IPS-20b (cell line): Measurements from ENCODE around the gene FOXP1.

Experiments
- H3K27ac ChIP-seq: one replicate; pipeline ENCODE4 v1.5.1; 2013; ENCODE audit warnings: low read length
- H3K27me3 ChIP-seq: 2 replicates; pipeline ENCODE4 v1.6.1; 2013; ENCODE audit warnings: mild to moderate bottlenecking, low read length, inconsistent platforms; ENCODE audit not compliant: insufficient read depth
- H3K36me3 ChIP-seq: 2 replicates; pipeline ENCODE4 v1.6.1; 2013; ENCODE audit warnings: low read depth, mild to moderate bottlenecking, inconsistent platforms, low read length, moderate library complexity; ENCODE audit not compliant: insufficient read depth
- H3K4me1 ChIP-seq: 2 replicates; pipeline ENCODE4 v1.6.1; 2013; ENCODE audit warnings: mild to moderate bottlenecking, control low read depth, inconsistent platforms, low read length, moderate library complexity; ENCODE audit not compliant: insufficient read depth
- H3K4me3 ChIP-seq: 2 replicates; pipeline ENCODE4 v1.5.1; 2013; ENCODE audit warnings: mild to moderate bottlenecking, low read length, inconsistent platforms
- H3K9ac ChIP-seq: 2 replicates; pipeline ENCODE4 v1.6.1; 2013; ENCODE audit warnings: low read depth, mild to moderate bottlenecking, inconsistent platforms, low read length, moderate library complexity
- H3K9me3 ChIP-seq: 2 replicates; pipeline ENCODE4 v1.6.1; 2013; ENCODE audit warnings: mild to moderate bottlenecking, low read depth, low read length, inconsistent platforms; ENCODE audit not compliant: insufficient read depth

Gene FOXP1

DNA sequence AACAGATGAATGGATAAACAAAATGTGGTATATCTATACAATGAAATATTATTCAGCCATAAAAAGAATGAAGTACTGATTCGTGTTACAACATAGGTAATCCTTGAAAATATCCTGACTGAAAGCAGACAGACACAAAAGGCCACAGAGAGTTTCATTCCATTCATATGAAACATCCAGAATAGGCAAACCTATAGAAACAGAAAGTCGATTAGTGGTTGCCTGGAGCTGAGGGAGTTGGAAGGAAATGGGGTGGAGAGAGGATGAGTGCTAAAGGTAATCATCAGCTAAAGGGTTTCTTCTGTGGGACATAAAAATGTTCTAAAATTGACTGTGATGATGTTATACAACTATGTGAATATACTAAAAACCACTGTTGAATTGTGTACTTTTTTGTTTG is 22.9 kb downstream of the FOXP1 start:
- H3K9ac ChIP-seq: no peak overlapping the region
- no peak overlapping the region for H3K27ac ChIP-seq
- no peaks in the 10 kb centered on the region for H3K9me3 ChIP-seq
- no peaks in the 10 kb centered on the region for H3K27me3 ChIP-seq
- H3K4me1 ChIP-seq: no peaks in the 10 kb centered on the region
- H3K36me3 ChIP-seq: no peaks in the 10 kb centered on the region
- H3K4me3 ChIP-seq: no peak overlapping the region

DNA sequence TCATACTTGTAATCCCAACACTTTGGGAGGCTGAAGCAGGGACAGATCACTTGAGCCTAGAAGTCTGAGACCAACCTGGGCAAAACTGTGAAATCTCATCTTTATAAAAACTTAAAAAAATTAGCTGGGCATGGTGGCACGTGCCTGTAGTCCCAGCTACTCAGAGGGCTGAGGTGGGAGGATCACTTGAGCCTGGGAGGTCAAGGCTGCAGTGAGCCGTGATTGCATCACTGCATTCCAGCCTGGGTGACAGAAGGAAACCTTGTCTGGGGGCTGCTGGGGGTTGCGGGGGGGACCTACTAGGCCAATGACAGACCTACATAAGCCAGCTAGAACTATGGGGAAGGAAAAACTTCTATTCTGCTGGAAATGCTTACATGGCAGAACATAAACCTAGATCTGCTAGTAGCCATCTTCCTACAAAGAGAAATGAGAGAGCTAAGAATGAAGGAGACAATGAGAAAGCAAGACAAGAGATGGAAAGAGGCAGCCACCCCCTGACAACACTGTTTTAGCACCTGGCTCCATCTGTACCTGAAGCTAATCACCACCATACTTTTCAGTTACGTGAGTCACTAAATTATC is 23.9 kb downstream of the FOXP1 start:
- H3K27me3 ChIP-seq: no peaks in the 10 kb centered on the region
- H3K4me3 ChIP-seq: no peak overlapping the region
- no peaks in the 10 kb centered on the region for H3K36me3 ChIP-seq
- H3K4me1 ChIP-seq: no peaks in the 10 kb centered on the region
- no peak overlapping the region for H3K9ac ChIP-seq
- no peaks in the 10 kb centered on the region for H3K9me3 ChIP-seq
- no peak overlapping the region for H3K27ac ChIP-seq

DNA sequence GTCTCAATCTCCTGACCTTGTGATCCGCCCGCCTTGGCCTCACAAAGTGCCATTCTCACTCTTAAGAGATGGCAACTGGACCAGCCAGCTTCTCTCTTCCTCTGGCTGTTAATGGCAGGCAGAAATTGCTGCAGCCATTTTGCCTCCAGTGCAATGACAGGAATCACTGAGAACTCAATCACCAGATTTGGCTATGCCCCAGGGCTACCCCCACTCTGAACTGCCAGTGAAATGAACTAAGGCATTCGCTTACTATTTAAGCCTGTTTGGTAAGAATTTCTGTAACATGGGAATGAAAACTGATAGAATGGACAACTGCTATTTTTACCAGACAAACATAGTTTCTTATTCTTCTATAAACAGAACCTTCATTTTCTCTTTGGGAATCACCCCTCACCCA is 24.5 kb downstream of the FOXP1 start:
- Histone ChIP-seq H3K27me3 (no peaks in the 10 kb centered on the region), H3K9ac (no peak overlapping the region), H3K27ac (no peak overlapping the region), H3K4me3 (no peak overlapping the region), H3K36me3 (no peaks in the 10 kb centered on the region), H3K9me3 (no peaks in the 10 kb centered on the region), H3K4me1 (no peaks in the 10 kb centered on the region)

DNA sequence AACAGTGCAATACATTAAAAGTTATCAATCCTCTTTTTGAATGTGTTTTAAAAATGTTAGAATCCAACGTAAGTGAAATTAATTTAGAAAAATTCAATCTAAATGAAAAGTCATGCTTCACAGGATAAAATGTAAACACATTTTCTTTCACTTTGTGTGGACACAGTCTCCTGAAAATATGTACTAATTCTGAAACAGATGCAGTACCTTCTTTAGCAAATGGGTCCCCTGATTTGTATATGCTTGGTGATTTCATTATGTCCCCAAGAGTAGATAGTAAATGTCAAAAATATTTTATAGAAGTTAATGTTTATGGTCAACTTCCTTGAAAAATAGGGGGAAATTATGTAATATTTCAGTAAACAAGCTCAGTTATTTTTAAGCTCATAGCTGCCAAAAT is 28.9 kb downstream of the FOXP1 start:
- Histone ChIP-seq H3K9me3 (no peaks in the 10 kb centered on the region), H3K4me1 (no peaks in the 10 kb centered on the region), H3K27me3 (no peaks in the 10 kb centered on the region), H3K27ac (no peak overlapping the region), H3K9ac (no peak overlapping the region), H3K36me3 (no peaks in the 10 kb centered on the region), H3K4me3 (no peak overlapping the region)

DNA sequence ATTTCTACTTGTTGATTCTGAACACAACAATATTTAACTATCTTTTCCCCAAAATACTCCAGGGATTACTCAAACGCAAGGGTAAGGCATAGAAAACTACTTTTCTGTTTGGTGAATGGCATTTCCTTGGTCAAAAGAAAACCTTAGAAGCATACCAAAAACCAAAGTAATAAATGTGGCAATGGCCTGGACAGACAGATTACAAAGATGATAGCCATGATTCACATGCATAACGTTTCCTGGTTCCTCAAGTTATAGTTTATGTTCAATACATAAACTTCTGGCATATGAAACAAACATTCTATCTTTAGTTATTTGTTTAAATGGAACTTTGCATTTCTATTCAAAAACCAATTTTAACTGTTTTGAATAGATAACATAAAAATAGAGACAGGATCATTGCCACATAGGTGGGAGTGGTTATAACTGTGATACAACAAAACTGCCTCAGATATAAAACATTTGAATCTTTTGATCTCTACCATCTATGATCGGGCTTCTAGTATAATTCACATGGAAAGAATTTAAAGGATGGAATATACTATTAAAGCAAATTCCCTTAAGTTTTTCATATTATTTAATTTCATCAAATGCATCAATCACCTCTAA is 32.1 kb downstream of the FOXP1 start:
- Histone ChIP-seq H3K4me1 (no peaks in the 10 kb centered on the region), H3K27me3 (no peaks in the 10 kb centered on the region), H3K36me3 (no peaks in the 10 kb centered on the region), H3K9me3 (no peaks in the 10 kb centered on the region), H3K9ac (no peak overlapping the region), H3K4me3 (no peak overlapping the region), H3K27ac (no peak overlapping the region)

DNA sequence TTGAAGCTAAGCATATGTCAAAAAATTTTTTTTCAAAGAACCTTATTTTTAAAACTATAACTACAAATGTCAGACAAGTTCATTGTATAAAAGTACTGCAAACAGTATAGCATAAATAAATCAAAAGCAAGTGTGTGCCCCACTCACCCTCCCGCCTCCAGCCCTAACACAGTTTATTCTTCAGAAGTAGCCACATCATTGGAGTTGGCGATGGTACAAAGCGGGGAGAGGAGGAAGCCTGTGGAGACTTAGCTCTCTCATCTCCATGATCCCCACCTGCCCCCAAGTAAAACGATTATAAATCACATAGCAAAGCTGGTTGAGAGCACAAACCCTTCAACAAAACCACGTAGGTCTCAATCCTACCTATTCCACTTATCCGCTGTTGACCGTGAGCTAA is 33.6 kb downstream of the FOXP1 start:
- H3K9ac ChIP-seq: no peak overlapping the region
- no peaks in the 10 kb centered on the region for H3K9me3 ChIP-seq
- no peak overlapping the region for H3K4me3 ChIP-seq
- no peaks in the 10 kb centered on the region for H3K27me3 ChIP-seq
- H3K4me1 ChIP-seq: no peaks in the 10 kb centered on the region
- H3K36me3 ChIP-seq: no peaks in the 10 kb centered on the region
- no peak overlapping the region for H3K27ac ChIP-seq

DNA sequence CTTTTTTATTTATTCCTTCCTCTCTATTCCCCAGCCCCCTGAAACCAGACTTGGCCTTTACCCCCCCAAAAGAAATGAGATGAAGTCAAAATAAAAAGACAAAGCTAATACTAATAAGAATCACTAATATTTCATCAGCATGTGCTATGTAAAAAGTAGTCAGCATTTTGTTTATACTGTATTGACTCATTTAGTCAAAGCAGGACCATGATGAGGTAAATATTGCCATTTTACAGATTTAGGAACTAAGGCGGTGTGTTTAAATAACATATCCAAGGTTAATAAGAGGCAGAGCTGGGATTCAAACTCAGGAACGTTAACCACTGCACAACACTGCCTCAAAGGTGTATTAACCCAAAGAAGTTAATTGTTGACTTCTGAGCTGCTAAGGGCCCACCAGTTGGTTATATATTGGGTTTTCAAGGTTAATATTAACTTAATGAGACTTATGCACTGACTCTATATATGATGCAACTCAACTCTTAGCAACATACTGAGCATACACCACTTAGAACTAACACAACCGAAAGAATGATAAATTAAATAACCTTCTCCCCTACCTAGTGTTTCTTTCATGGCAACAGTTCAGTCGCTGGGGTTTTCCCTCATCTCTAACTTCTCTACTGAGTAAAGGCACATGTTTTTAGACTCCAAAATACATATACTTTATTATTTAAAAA is 34.7 kb downstream of the FOXP1 start:
- no peak overlapping the region for H3K27ac ChIP-seq
- no peaks in the 10 kb centered on the region for H3K4me1 ChIP-seq

DNA sequence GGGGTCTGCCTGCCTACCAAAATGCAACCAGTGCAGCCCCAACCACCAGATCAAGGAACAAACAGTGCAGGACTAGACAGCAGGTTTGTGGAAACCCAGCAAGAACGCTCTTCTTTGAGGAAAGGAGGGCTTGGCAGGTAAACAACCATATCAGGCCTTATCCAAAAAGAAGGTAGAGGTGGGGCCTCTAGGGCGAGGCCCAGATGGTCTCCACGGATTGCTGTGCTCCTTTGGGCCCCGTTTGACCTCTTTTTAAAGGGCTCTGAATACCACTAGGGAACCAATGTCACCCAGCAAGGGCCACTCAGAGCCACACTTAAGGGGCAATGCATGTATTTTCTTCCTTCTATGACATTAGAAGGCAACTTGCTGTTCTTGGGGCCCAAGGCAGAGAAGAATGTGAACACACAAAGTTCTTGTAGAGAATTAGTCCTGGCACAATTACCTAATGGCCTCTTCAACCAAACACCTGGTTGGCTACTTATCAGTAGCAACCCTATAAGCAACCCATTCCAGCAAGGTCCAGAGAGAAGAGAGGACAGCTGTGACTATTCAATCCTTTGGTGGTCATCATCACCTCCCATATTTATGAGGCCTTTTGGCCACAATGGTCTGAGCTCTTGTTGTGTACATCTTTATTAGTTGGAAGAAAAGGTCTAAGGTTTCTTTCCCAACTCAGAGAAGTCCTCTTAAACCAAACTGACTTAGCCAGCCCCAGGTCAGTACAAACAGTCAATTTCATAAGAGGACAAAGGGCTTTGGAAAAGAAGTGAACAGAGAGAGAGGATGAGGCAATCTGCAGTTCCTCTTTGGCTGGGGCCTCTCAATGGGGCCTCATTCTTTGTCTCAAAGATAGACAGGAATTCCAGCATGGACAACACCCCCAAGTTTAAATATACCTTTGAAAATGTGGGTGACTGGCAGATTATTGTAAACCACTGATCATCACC is 36.0 kb downstream of the FOXP1 start:
- Histone ChIP-seq H3K9me3 (no peaks in the 10 kb centered on the region), H3K27ac (no peak overlapping the region), H3K4me3 (no peak overlapping the region)

More for the DNA sequence above, 34.7 kb downstream of the FOXP1 start:
- H3K27me3 ChIP-seq: no peaks in the 10 kb centered on the region
- H3K9me3 ChIP-seq: no peaks in the 10 kb centered on the region
- H3K9ac ChIP-seq: no peak overlapping the region
- no peak overlapping the region for H3K4me3 ChIP-seq
- H3K36me3 ChIP-seq: no peaks in the 10 kb centered on the region

DNA sequence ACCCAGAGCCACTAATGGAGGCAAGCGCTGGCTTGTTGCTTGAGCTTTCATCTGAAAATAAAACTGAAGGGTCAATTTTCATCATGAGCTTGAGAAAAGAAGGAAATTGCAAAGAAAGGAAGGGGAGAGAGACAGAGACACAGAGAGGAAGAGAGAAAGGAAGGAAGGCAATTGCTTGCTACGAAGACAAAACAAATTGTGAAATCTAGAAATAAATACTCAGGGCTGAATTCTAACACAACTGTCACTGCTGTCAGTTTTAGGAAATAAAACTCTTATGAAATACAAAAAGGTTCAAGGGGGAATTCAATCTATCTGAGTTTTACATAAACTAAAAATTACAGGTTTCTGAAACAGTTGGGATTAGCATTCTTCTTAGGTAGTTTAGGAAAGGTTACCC is 36.7 kb downstream of the FOXP1 start:
- H3K9ac ChIP-seq: no peak overlapping the region
- H3K27ac ChIP-seq: no peak overlapping the region
- no peak overlapping the region for H3K4me3 ChIP-seq
- H3K9me3 ChIP-seq: no peaks in the 10 kb centered on the region
- no peaks in the 10 kb centered on the region for H3K27me3 ChIP-seq
- 0 out of 2 replicates have a peak, but pooled peaks cover 6% of the 10 kb centered on the region for H3K4me1 ChIP-seq
- no peaks in the 10 kb centered on the region for H3K36me3 ChIP-seq

More for the DNA sequence above, 36.0 kb downstream of the FOXP1 start:
- Histone ChIP-seq H3K9ac (no peak overlapping the region), H3K4me1 (0 out of 2 replicates have a peak, but pooled peaks cover 4% of the 10 kb centered on the region), H3K27me3 (no peaks in the 10 kb centered on the region), H3K36me3 (no peaks in the 10 kb centered on the region)

DNA sequence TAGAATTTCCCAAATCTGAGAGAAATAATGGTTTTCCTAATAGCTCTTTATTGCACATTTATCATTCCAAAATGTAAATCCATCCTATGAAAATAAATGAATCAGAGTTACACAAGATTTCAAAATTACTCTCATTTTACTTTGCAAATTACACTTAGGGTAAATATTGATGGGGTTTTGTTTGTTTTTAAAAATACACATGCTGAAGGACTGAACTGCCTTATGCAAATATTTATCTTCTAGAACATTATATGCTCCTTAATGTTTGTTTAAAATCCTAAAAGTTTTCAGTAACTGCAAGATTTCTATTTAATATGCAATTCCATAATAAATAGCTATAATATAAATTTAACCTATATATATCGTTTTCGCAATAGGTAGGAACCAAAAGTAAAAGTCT is 38.2 kb downstream of the FOXP1 start:
- no peaks in the 10 kb centered on the region for H3K9me3 ChIP-seq
- H3K4me3 ChIP-seq: no peak overlapping the region
- H3K27me3 ChIP-seq: no peaks in the 10 kb centered on the region
- H3K9ac ChIP-seq: no peak overlapping the region
- no peaks in the 10 kb centered on the region for H3K36me3 ChIP-seq
- 0 out of 2 replicates have a peak, but pooled peaks cover 6% of the 10 kb centered on the region for H3K4me1 ChIP-seq
- no peak overlapping the region for H3K27ac ChIP-seq

DNA sequence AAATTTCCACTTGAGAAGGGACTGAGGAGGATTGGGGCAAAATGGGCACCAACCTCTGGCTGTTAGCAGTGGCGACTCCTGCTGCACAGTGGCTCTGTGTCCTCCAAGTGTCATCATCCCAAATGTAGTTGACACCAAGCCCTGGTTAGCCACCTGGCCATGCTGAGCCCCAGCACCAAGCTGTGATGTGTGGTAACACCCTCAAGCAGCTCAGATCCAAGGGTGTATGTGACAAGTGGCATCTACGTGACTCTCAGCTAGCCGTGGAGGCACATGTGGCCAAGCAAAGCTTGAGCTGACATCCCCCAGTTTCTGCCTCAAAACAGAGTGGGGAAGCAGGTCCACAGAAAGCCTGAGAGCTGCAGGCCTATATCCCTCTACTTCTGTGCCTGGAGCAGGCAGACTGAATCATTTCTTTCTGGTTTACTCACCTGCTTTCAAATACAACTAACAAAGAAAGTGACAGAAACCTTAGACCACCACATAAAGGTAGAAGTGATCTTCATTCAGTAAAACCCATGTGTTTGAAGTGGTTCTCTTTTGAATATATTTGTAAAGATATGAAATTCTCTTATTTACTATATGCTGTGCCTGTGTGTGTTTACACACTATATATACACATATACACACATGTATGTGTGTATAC is 40.0 kb downstream of the FOXP1 start:
- no peaks in the 10 kb centered on the region for H3K36me3 ChIP-seq
- H3K4me1 ChIP-seq: 0 out of 2 replicates have a peak, but pooled peaks cover 6% of the 10 kb centered on the region
- H3K9ac ChIP-seq: no peak overlapping the region
- H3K27me3 ChIP-seq: no peaks in the 10 kb centered on the region
- no peaks in the 10 kb centered on the region for H3K9me3 ChIP-seq
- H3K4me3 ChIP-seq: no peak overlapping the region
- no peak overlapping the region for H3K27ac ChIP-seq
